GM18519 (cell line): ENCODE data around the gene TEAD3.

Experiments
- ATAC-seq: cut with Tn5 transposase; IDR thresholded peaks from one replicate; pipeline ENCODE4 v1.9.1; 2021; ENCODE audit warnings: mild to moderate bottlenecking, moderate library complexity; ENCODE audit not compliant: unreplicated experiment, low FRiP score

Gene TEAD3

GRCh38 chr6:35428421-35429149 is 68.3 kb downstream of the TEAD3 start:
- no peak for ATAC-seq

- no peak for ATAC-seq
Measured at GRCh38 chr6:35427851-35428321, 69.0 kb downstream of the TEAD3 start.

DNA sequence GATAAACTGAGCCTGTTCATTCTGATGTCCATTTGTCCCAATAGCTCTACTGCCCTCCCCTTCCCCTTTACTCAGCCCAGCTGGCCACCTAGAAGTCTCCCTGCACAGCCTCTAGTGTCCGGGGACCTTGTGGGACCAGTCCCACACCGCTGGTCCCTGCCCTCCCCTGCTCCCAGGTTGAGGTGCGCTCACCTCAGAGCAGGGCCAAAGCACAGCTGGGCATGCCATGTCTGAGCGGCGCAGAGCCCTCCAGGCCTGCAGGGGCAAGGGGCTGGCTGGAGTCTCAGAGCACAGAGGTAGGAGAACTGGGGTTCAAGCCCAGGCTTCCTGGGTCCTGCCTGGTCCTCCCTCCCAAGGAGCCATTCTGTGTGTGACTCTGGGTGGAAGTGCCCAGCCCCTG is 69.4 kb downstream of the TEAD3 start:
- ATAC-seq = no peak

DNA sequence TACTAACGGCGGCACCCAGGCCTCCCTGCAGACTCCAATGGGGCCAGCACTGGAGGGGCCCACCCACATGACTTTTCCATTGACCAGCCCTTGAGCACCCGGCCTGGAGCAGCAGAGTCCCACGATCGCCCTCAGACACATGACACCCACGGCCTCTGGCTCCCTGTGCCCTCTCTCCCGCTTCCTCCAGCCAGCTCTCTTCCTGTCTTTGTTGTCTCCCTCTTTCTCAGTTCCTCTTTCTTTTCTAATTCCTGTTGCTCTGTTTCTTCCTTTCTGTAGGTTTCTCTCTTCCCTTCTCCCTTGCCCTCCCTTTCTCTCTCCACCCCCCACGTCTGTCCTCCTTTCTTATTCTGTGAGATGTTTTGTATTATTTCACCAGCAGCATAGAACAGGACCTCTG is 70.8 kb downstream of the TEAD3 start:
- ATAC-seq = no peak

DNA sequence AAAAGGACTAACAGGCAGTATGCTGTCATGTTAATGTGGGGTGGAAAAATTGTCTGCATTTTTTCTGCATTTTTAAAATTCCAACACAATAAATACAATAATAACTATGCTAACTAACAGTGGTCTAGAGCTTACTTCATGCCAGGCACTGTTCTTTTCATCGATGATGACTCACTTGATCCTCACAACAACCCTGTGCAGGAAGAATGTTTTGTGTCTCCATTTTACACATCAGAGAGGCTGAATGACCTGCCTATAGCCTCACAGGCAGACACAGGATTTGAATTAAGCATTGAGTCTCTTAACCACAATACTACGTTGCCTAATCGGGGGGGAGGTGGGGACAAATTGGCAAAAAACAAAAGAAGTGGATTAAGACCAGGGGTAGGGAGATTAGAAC is 71.6 kb downstream of the TEAD3 start:
- no peak for ATAC-seq
